WI38 (cell line): Measurements from ENCODE around the gene KIF26A.

Source experiments
- H3K4me3 ChIP-seq: 2 replicates; pipeline ENCODE4 v1.5.1; 2011; ENCODE audit warnings: low read depth, mild to moderate bottlenecking, control low read depth, low read length
- CTCF ChIP-seq: IDR thresholded peaks from 2 replicates; pipeline ENCODE4 v1.5.1; 2012; ENCODE audit warnings: low read depth, mild to moderate bottlenecking, control low read depth, low read length

The KIF26A gene

GRCh38 chr14:104154246-104154645 lies 15.9 kb downstream of the KIF26A start:
- no peak for TF ChIP-seq CTCF
- no peak overlapping the region for H3K4me3 ChIP-seq

GRCh38 chr14:104155513-104155912 lies 17.1 kb downstream of the KIF26A start:
- H3K4me3 ChIP-seq: no peak overlapping the region
- TF ChIP-seq CTCF: no peak

GRCh38 chr14:104156142-104156541 lies 17.8 kb downstream of the KIF26A start:
- H3K4me3 ChIP-seq: no peak overlapping the region
- TF ChIP-seq CTCF: no peak

- no peak for TF ChIP-seq CTCF
Observed at GRCh38 chr14:104157016-104157928, 18.9 kb downstream of the KIF26A start.

GRCh38 chr14:104158827-104159798 lies 20.7 kb downstream of the KIF26A start:
- H3K4me3 ChIP-seq: no peak overlapping the region
- TF ChIP-seq CTCF: no peak

More at GRCh38 chr14:104157016-104157928, 18.9 kb downstream of the KIF26A start:
- no peak overlapping the region for H3K4me3 ChIP-seq

GRCh38 chr14:104159990-104160389 lies 21.6 kb downstream of the KIF26A start:
- H3K4me3 ChIP-seq: no peak overlapping the region
- TF ChIP-seq CTCF: no peak
